Measurements from ENCODE around the gene F2R.
"Not testable (repeated sequence)": the region's sequence is repeated elsewhere in the genome, so short reads cannot be mapped to it uniquely, and the experiment has no call there.

F2R gene

GRCh38 chr5:76715736-76716455 is at the start of gene F2R:
Gene F2R (plus strand): TSS chr5:76716126. CDS start chr5:76716308, 182 bp downstream.
- FAIRE-seq, result no peak

GRCh38 chr5:76667495-76667894 is 48.4 kb upstream of the F2R start:
- no peak for FAIRE-seq

- FAIRE-seq, result no peak
Observed at GRCh38 chr5:76669245-76669644, 46.7 kb upstream of the F2R start.

- FAIRE-seq, result no peak
Observed at GRCh38 chr5:76670508-76670907, 45.4 kb upstream of the F2R start.

- no peak for FAIRE-seq
Observed at GRCh38 chr5:76672242-76672641, 43.7 kb upstream of the F2R start.

GRCh38 chr5:76673125-76673524 is 42.8 kb upstream of the F2R start:
- FAIRE-seq, result no peak

- no peak for FAIRE-seq
Observed at GRCh38 chr5:76674330-76675066, 41.4 kb upstream of the F2R start.

- FAIRE-seq, result no peak
Observed at GRCh38 chr5:76675364-76675763, 40.6 kb upstream of the F2R start.

GRCh38 chr5:76677849-76678472 is 38.0 kb upstream of the F2R start:
- FAIRE-seq, result no peak

- no peak for FAIRE-seq
Observed at GRCh38 chr5:76679231-76679630, 36.7 kb upstream of the F2R start.

- FAIRE-seq, result not testable (repeated sequence)
Observed at GRCh38 chr5:76680826-76681225, 35.1 kb upstream of the F2R start.

GRCh38 chr5:76681287-76681686 is 34.6 kb upstream of the F2R start:
- no peak for FAIRE-seq

GRCh38 chr5:76682387-76682786 is 33.5 kb upstream of the F2R start:
- FAIRE-seq, result no peak

GRCh38 chr5:76683816-76684731 is 31.9 kb upstream of the F2R start:
- no peak for FAIRE-seq

- no peak for FAIRE-seq
Observed at GRCh38 chr5:76684756-76685519, 31.0 kb upstream of the F2R start.

- no peak for FAIRE-seq
Observed at GRCh38 chr5:76685704-76686103, 30.2 kb upstream of the F2R start.

- no peak for FAIRE-seq
Observed at GRCh38 chr5:76688212-76688611, 27.7 kb upstream of the F2R start.

GRCh38 chr5:76688836-76689235 is 27.1 kb upstream of the F2R start:
- no peak for FAIRE-seq

GRCh38 chr5:76689321-76690036 is 26.4 kb upstream of the F2R start:
- FAIRE-seq, result no peak

GRCh38 chr5:76690037-76690679 is 25.8 kb upstream of the F2R start:
- no peak for FAIRE-seq

Data from islet of Langerhans (tissue), 1 donor.